ENCODE results near the gene PLEKHA8.

The PLEKHA8 gene

GRCh38 chr7:30019960-30020359, 8.3 kb upstream of the PLEKHA8 start:
- H3K27ac ChIP-seq (ENCODE audit: low read length): no peak overlapping the region
- no peak overlapping the region for H3K9ac ChIP-seq (ENCODE audit: low read length)
- H3K9me3 ChIP-seq (replicated peaks; ENCODE audit: insufficient read depth, low read length): no peaks in the 10 kb centered on the region
- H3K79me2 ChIP-seq (ENCODE audit: low read length): peaks cover 29% of the 10 kb centered on the region
- no peaks in the 10 kb centered on the region for H3K9me2 ChIP-seq (replicated peaks; ENCODE audit: insufficient read depth, low read length)
- H3K36me3 ChIP-seq (replicated peaks; ENCODE audit: insufficient read depth, low read length): no peaks in the 10 kb centered on the region
- peaks cover 25% of the 10 kb centered on the region for H3K4me1 ChIP-seq (ENCODE audit: low read length)
- H2AFZ ChIP-seq (ENCODE audit: low read length): no peak overlapping the region
- TF ChIP-seq EZH2 (optimal IDR thresholded peaks at IDR 0.05; ENCODE audit: low read depth, low read length) (no peak), EZH2phosphoT487 (IDR thresholded peaks at IDR 0.05; ENCODE audit: low read length) (no peak)
- TF ChIP-seq, protein P1, sequence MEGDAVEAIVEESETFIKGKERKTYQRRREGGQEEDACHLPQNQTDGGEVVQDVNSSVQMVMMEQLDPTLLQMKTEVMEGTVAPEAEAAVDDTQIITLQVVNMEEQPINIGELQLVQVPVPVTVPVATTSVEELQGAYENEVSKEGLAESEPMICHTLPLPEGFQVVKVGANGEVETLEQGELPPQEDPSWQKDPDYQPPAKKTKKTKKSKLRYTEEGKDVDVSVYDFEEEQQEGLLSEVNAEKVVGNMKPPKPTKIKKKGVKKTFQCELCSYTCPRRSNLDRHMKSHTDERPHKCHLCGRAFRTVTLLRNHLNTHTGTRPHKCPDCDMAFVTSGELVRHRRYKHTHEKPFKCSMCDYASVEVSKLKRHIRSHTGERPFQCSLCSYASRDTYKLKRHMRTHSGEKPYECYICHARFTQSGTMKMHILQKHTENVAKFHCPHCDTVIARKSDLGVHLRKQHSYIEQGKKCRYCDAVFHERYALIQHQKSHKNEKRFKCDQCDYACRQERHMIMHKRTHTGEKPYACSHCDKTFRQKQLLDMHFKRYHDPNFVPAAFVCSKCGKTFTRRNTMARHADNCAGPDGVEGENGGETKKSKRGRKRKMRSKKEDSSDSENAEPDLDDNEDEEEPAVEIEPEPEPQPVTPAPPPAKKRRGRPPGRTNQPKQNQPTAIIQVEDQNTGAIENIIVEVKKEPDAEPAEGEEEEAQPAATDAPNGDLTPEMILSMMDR (IDR thresholded peaks at IDR 0.05; ENCODE audit: low read length): no peak
- no peak for DNase-seq
- H4K20me1 ChIP-seq (ENCODE audit: insufficient read depth, low read length): no peaks in the 10 kb centered on the region
- no peaks in the 10 kb centered on the region for H3K27me3 ChIP-seq (replicated peaks; ENCODE audit: insufficient read depth, low read length)
- H3F3A ChIP-seq (ENCODE audit: insufficient read depth, low read length): peaks cover 10% of the 10 kb centered on the region
- no peak overlapping the region for H3K4me3 ChIP-seq (ENCODE audit: low read length)
- H3K4me2 ChIP-seq (ENCODE audit: low read depth, low read length): peak overlapping the region; percentile 57; the same call in 1 of the 2 replicates

DNA sequence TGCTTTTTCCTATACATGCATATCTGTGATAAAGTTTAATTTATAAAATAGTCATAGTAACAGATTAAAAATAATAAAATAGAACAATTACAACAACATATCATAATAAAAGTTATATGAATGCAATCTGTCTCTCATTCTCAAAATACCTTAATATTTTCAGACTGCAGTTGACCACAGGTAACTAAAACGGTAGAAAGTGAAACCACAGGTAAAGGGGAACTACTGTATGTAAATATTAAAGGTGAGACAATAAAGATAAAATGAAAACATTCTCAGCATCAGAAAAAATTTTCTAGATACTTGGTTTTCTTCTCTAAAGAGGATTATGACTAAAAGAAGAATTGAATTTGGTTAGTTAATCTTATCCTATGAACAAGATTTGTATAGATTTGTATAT, 7.7 kb upstream of the PLEKHA8 start:
- Histone ChIP-seq H3K4me3 (ENCODE audit: low read length) (0 out of 2 replicates have a peak overlapping the region, but pooled peaks have one; percentile 4), H3F3A (ENCODE audit: insufficient read depth, low read length) (peaks cover 10% of the 10 kb centered on the region), H3K9me3 (replicated peaks; ENCODE audit: insufficient read depth, low read length) (no peaks in the 10 kb centered on the region), H3K9me2 (replicated peaks; ENCODE audit: insufficient read depth, low read length) (no peaks in the 10 kb centered on the region), H2AFZ (ENCODE audit: low read length) (no peak overlapping the region), H3K79me2 (ENCODE audit: low read length) (peaks cover 34% of the 10 kb centered on the region), H3K9ac (ENCODE audit: low read length) (no peak overlapping the region), H3K4me1 (ENCODE audit: low read length) (peaks cover 27% of the 10 kb centered on the region), H3K27me3 (replicated peaks; ENCODE audit: insufficient read depth, low read length) (no peaks in the 10 kb centered on the region), H3K4me2 (ENCODE audit: low read depth, low read length) (peak overlapping the region; percentile 57), H4K20me1 (ENCODE audit: insufficient read depth, low read length) (no peaks in the 10 kb centered on the region), H3K36me3 (replicated peaks; ENCODE audit: insufficient read depth, low read length) (no peaks in the 10 kb centered on the region), H3K27ac (ENCODE audit: low read length) (peak overlapping the region; percentile 8; the same call in 1 of the 2 replicates)
- no peak for TF ChIP-seq EZH2phosphoT487 (IDR thresholded peaks at IDR 0.05; ENCODE audit: low read length)
- TF ChIP-seq EZH2 (optimal IDR thresholded peaks at IDR 0.05; ENCODE audit: low read depth, low read length): no peak
- TF ChIP-seq, protein P1 (IDR thresholded peaks at IDR 0.05; ENCODE audit: low read length): no peak
- peak; percentile 74 for DNase-seq

- Histone ChIP-seq H3K9me2 (replicated peaks; ENCODE audit: insufficient read depth, low read length) (no peaks in the 10 kb centered on the region), H3K27ac (ENCODE audit: low read length) (no peak overlapping the region), H3K36me3 (replicated peaks; ENCODE audit: insufficient read depth, low read length) (no peaks in the 10 kb centered on the region), H2AFZ (ENCODE audit: low read length) (no peak overlapping the region), H3K9me3 (replicated peaks; ENCODE audit: insufficient read depth, low read length) (no peaks in the 10 kb centered on the region), H4K20me1 (ENCODE audit: insufficient read depth, low read length) (no peaks in the 10 kb centered on the region), H3K9ac (ENCODE audit: low read length) (no peak overlapping the region), H3K4me1 (ENCODE audit: low read length) (peaks cover 27% of the 10 kb centered on the region), H3K4me3 (ENCODE audit: low read length) (no peak overlapping the region), H3K79me2 (ENCODE audit: low read length) (peaks cover 41% of the 10 kb centered on the region), H3K4me2 (ENCODE audit: low read depth, low read length) (no peak overlapping the region), H3K27me3 (replicated peaks; ENCODE audit: insufficient read depth, low read length) (no peaks in the 10 kb centered on the region), H3F3A (ENCODE audit: insufficient read depth, low read length) (peaks cover 21% of the 10 kb centered on the region)
- no peak for DNase-seq
- TF ChIP-seq, protein P1 (IDR thresholded peaks at IDR 0.05; ENCODE audit: low read length): no peak
- TF ChIP-seq EZH2phosphoT487 (IDR thresholded peaks at IDR 0.05; ENCODE audit: low read length): no peak
- TF ChIP-seq EZH2 (optimal IDR thresholded peaks at IDR 0.05; ENCODE audit: low read depth, low read length): no peak
These were observed 5.2 kb upstream of the PLEKHA8 start for GRCh38 chr7:30022991-30023390.
